Forelimb muscle (tissue), 1 donor: ENCODE measurements around the gene ZNF24. TPM values are rescaled to one million over a fixed set of nuclear protein-coding genes. Genes with fewer than 3 reads are reported as not detected.
A peak's percentile ranks its signal among the peaks of the same experiment; 100 is the strongest.

ENCODE experiments used
- DNase-seq: peaks from one replicate; pipeline ENCODE4 v3.0.0-alpha.2; 2013; ENCODE audit warnings: low read depth
- polyA plus RNA-seq: library from polyadenylated mRNA; unstranded; fragments of 120-200 nt; gene quantifications from one replicate; pipeline ENCODE4 v1.2.1, GENCODE V29; 2013; ENCODE audit not compliant: insufficient read length

The ZNF24 gene
- polyA plus RNA-seq, 1 donor, result 32.7 TPM

DNA sequence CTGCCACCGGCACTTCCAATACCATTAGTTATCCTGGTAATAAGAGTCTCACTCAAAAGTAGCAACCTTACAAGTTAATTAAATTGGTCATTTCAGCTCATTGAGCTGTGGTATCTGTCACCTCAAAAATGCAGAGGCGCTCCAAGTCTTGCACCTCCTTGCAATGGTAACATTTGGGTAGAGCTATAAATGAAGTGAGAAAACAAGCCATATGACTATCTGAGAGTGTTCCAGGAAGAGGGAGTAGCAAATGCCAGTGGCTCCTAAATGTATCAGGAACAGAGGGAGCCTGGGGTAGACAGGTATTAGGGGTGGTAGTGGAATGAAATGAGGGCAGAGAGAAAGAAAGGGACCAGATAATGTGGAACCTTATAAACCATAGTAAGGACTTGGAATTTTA lies 48.2 kb downstream of the ZNF24 start:
- DNase-seq, result no peak

DNA sequence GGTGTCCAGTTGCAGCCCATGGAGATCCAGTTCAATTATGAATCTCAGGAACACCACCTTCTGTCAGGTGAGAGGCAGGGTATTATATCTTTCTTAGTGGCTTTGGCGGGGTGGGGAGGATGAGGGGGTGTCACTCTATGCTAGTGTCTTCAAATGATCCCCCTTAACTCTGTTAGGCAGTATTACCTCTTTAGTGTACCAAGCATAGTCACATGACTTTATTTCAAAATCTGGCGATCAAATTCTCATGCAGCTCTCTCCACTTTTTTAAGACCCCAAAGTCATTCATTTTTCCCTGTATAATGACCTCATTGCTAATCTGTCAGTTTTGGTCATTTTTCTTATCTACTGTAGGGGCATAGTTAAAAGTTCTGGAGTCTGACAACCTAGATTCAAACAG lies 53.1 kb downstream of the ZNF24 start:
- DNase-seq, result no peak

DNA sequence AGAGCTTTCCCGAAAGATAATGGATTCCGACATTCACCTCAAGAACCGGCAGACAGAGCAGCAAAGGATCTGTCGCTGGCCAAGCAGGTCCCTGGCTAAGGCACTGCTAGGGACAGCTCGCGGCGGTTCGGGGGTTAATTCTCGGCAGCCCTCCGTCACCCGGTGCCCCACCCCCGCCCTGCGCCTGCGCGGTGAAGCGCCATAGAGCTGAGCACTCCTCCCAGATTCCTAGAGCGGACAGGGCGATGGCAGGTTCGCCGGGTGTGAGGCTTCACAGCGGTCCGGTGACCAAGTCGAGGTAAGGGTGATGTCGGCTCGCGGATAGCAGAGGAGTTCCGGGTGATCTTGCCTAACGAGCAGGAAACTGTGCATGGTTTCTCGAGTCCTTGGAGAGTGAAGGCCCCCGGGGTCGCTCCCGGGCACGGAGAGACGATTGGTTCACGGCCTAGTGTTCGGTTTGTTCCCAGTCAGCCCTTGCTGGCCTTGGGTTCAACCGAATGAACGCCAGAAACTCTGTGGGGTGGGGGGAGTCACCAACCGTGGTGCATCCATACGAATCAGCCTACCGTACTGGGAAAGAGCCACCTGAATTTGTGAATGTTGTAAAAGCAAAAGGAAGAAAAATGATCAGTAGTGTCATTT lies 54.0 kb downstream of the ZNF24 start, which contains the start of gene ZSCAN30:
TSS of gene ZSCAN30 (minus strand) at position 136 of the 642 bp plus-strand sequence. CDS start 25,877 bp downstream, outside the sequence.
- peak; percentile 77 for DNase-seq

DNA sequence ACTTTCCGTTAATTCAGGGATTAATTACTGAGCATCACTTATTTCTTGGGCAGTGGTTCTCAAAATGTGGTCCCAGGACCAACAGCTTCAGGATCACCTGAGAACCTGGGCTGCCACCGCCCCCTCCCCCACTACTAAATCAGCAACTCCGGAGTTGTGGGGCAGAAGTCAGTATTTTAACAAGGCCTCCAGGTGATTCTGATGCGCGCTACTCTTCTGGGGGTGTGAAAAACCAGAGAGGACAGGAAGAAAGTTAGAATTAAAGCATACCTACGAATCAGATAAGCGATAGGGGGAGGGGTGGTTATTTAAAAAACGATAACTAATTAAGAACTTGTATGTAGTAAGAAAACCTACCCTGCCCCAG lies 54.5 kb downstream of the ZNF24 start:
- DNase-seq, result no peak

DNA sequence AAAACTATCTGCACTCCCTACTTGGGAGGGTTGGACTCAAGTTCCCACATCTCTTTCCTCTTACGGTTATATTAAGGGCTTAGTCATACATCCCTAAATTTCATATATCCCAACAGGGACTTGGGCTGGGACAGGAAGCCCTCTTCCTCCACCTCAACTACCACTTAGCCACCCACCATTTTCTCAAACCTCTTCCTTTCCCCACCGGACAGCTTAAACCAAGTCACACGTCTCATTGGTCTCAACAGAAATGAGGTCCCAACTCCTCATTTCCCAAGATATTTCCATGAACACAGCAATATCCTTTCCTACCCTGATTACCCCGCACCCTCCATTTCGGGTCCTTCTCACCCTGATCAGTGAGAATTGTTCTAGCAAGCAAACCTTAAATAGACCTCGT lies 54.9 kb downstream of the ZNF24 start:
- no peak for DNase-seq

DNA sequence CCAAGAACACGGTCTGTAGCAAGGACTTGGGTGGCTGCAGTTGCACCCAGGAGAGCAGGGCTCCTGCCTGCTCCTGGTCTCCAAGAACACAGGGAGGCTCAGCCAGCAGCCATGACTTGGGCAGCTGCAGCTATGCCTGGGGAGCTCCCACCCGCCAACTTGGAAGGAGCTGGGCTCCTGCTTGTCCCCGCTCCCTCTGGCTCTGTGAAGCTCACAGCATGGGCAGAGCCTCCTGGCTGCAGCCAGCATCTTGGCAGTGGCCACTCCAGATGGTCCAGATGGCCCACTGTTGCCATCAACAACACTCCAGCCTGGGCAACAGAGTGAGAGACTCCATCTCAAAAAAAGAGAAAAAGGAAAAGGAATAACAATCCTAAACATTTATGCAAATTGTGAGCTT lies 59.4 kb downstream of the ZNF24 start:
- no peak for DNase-seq

DNA sequence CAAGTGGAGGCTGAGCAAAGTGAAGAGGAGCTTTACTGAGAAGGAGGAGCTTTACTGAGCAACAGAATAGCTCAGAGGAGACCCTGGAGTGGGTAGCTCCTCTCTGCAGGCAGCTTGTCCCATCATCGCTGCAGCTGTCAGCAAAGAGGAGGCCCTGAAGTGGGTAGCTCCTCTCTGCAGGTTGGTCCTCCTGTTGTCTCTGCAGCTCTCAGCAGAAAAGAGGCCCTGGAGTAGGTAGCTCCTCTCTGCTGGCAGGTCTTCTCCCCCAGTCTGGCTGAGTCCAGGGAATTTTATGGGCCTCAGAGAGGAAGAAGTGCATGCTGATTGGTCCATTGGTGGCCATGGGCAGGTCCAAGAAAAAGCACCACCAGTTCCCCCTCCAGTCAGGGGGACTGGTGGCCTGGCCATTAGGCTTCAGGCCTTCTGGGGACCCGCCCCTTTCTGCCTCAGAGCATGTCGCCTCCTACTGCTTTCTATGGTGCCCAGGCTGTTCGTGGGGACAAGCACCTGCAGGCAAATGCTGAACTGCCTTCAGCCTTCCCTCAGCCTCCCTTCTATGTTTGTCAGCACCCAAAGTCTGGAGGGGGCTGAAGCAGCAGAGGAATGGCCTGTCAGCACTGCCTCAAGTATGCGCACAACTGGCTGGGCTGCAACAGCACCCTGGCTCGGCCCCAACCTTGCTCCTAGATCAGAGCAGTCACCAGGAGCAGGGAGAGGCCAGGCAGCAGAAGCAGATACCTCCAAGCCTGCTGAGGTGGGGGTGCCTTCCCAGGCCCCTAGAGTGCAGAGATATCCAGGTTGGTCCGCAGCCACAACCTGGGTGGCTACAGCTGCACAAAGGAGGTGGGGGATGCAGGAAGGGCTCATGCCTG lies 60.1 kb downstream of the ZNF24 start:
- no peak for DNase-seq

DNA sequence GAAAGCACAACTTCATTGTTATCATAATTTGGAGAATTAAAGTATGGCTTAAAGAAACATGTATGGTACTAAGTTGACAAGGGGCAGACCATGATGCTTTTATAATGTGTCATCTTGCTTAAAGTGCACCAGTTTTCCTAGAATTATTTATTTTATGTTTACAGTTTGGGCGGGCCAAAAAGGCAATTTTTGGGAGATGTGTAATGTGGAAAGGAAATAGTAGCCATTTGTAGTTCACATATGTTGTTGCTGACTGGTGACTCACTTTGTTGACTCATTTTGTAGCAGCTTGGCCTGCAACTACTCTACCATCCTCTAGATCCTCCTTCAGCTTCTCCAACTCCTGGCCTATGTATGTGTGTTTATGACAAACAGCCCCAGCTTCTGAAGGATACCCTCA lies 61.9 kb downstream of the ZNF24 start:
- no peak for DNase-seq

Other genes starting within 250 kb of the ZNF24 start
- 32.8 TPM for gene ZNF397, start 103.4 kb downstream of the ZNF24 start, polyA plus RNA-seq
- gene ZSCAN30, start 54.2 kb downstream of the ZNF24 start, polyA plus RNA-seq, result 31.9 TPM
- 0.96 TPM for gene ZNF396, start 32.9 kb upstream of the ZNF24 start, polyA plus RNA-seq
- gene INO80C, start 153.5 kb upstream of the ZNF24 start, polyA plus RNA-seq, result 27.5 TPM
- 86.0 TPM for gene GALNT1, start 237.3 kb upstream of the ZNF24 start, polyA plus RNA-seq